Right atrium auricular region (tissue), 2 donors: ENCODE results near the gene KLHDC2. TPM values are rescaled to one million over a fixed set of nuclear protein-coding genes. Genes with fewer than 3 reads are reported as not detected.
"Not testable (repeated sequence)": the region's sequence is repeated elsewhere in the genome, so short reads cannot be mapped to it uniquely, and the experiment has no call there.

Experiments
- DNase-seq: peaks from one replicate; pipeline ENCODE4 v3.0.0-alpha.2; 2019; ENCODE audit warnings: low spot score
- H3K27ac ChIP-seq, 2 donors: fragments of 200-600 bp; sonication (generic); 1 replicate in 1 of 2; 2 replicates in 1 of 2; pipeline ENCODE4 v1.5.1; 2016 to 2019
- H3K27me3 ChIP-seq, 2 donors: fragments of 200-600 bp; sonication (generic); one replicate each; pipeline versions ENCODE4 v1.5.1 to v1.6.0; 2017 to 2019
- H3K36me3 ChIP-seq: fragments of 200-600 bp; sonication (generic); one replicate; pipeline ENCODE4 v1.5.1; 2016
- H3K4me1 ChIP-seq, 2 donors: fragments of 200-600 bp; sonication (generic); one replicate each; pipeline versions ENCODE4 v1.5.1 to v1.6.0; 2017 to 2019
- H3K4me3 ChIP-seq, 2 donors: fragments of 200-600 bp; sonication (generic); 1 replicate in 1 of 2; 2 replicates in 1 of 2; pipeline ENCODE4 v1.5.1; 2017 to 2019; ENCODE audit warnings: mild to moderate bottlenecking in 1 of 2, moderate library complexity in 1 of 2
- H3K9me3 ChIP-seq, 2 donors: fragments of 200-600 bp; sonication (generic); one replicate each; pipeline ENCODE4 v1.5.1; 2019
- CTCF ChIP-seq, 2 donors: fragments of 200-600 bp; sonication (generic); IDR thresholded peaks; one replicate each; pipeline ENCODE4 v1.5.1; 2019; ENCODE audit warnings: antibody characterized with exemption in 2 of 2
- total RNA-seq, 2 donors: library from RNA; depleted of rRNA; stranded (reverse); fragments of >200 nt; gene quantifications; one replicate each; pipeline ENCODE4 v1.1.0, GENCODE V29; 2016

Gene KLHDC2
- total RNA-seq, 2 donors from 2014 or later = 51.1 to 80.3 TPM

GRCh38 chr14:49796025-49796424 lies 28.1 kb downstream of the KLHDC2 start:
- no peak for TF ChIP-seq CTCF (IDR thresholded peaks at IDR 0.05)
- Histone ChIP-seq H3K9me3 (no peaks in the 10 kb centered on the region), H3K36me3 (peaks cover 94% of the 10 kb centered on the region), H3K4me1 (no peaks in the 10 kb centered on the region), H3K27me3 (no peaks in the 10 kb centered on the region), H3K4me3 (no peak overlapping the region), H3K27ac (no peak overlapping the region)
- DNase-seq = no peak

- peaks cover 80% of the 10 kb centered on the region for H3K36me3 ChIP-seq
- H3K4me3 ChIP-seq = no peak overlapping the region
- H3K27me3 ChIP-seq = no peaks in the 10 kb centered on the region
- H3K9me3 ChIP-seq = no peaks in the 10 kb centered on the region
- H3K27ac ChIP-seq = no peak overlapping the region
- TF ChIP-seq CTCF (IDR thresholded peaks at IDR 0.05) = no peak
- no peak for DNase-seq
- H3K4me1 ChIP-seq = no peaks in the 10 kb centered on the region
These were observed 40.8 kb downstream of the KLHDC2 start for GRCh38 chr14:49808780-49809179.

GRCh38 chr14:49816118-49816517 lies 48.2 kb downstream of the KLHDC2 start:
- Histone ChIP-seq H3K36me3 (peaks cover 88% of the 10 kb centered on the region), H3K9me3 (peaks cover 0 to 12% of the 10 kb centered on the region in 2 donors)
- H3K4me3 ChIP-seq, H3K4me1 ChIP-seq, DNase-seq, H3K27me3 ChIP-seq, H3K27ac ChIP-seq: not testable (repeated sequence)

GRCh38 chr14:49816844-49817243 lies 48.9 kb downstream of the KLHDC2 start:
- Histone ChIP-seq H3K4me1 (no peaks in the 10 kb centered on the region), H3K4me3 (no peak overlapping the region), H3K27ac (no peak overlapping the region), H3K9me3 (peaks cover 0 to 12% of the 10 kb centered on the region in 2 donors), H3K27me3 (no peaks in the 10 kb centered on the region), H3K36me3 (peaks cover 82% of the 10 kb centered on the region)
- no peak for TF ChIP-seq CTCF (IDR thresholded peaks at IDR 0.05)
- DNase-seq = no peak

- H3K27ac ChIP-seq = no peak overlapping the region
- H3K36me3 ChIP-seq = peaks cover 81% of the 10 kb centered on the region
- H3K4me3 ChIP-seq = no peak overlapping the region
- DNase-seq = no peak
- H3K4me1 ChIP-seq = no peaks in the 10 kb centered on the region
- no peaks in the 10 kb centered on the region for H3K27me3 ChIP-seq
- peaks cover 0 to 12% of the 10 kb centered on the region in 2 donors for H3K9me3 ChIP-seq
- TF ChIP-seq CTCF (IDR thresholded peaks at IDR 0.05) = no peak
These were observed 52.2 kb downstream of the KLHDC2 start for GRCh38 chr14:49820176-49820575.

GRCh38 chr14:49828640-49829039 lies 60.7 kb downstream of the KLHDC2 start:
- Histone ChIP-seq H3K36me3 (peaks cover 96% of the 10 kb centered on the region), H3K27ac (no peak overlapping the region), H3K4me3 (no peak overlapping the region), H3K9me3 (no peaks in the 10 kb centered on the region), H3K4me1 (no peaks in the 10 kb centered on the region), H3K27me3 (no peaks in the 10 kb centered on the region)
- TF ChIP-seq CTCF (IDR thresholded peaks at IDR 0.05) = no peak
- DNase-seq = no peak

Other genes with a start within 250 kb of the KLHDC2 start
- gene RPS29, start 181.8 kb upstream of the KLHDC2 start, total RNA-seq = 1,000 to 10,000 TPM; 1,499 to 8,459 TPM
- gene LRR1, start 169.2 kb upstream of the KLHDC2 start, total RNA-seq = 1 to 10 TPM; 3.6 to 3.8 TPM
- 100 to 1,000 TPM; 133 to 301 TPM for gene RPL36AL, start 147.5 kb upstream of the KLHDC2 start, total RNA-seq
- 10 to 100 TPM; 15.4 to 22.9 TPM for gene MGAT2, start 147.4 kb upstream of the KLHDC2 start, total RNA-seq
- 1 to 10 TPM; 6.3 to 8.9 TPM for gene DNAAF2, start 132.9 kb upstream of the KLHDC2 start, total RNA-seq
- gene POLE2, start 79.9 kb upstream of the KLHDC2 start, total RNA-seq = 1 to 10 TPM in 1 of 2 donors, not detected in 1; 2.3 TPM
- gene KLHDC1, start 75.0 kb upstream of the KLHDC2 start, total RNA-seq = 1 to 10 TPM; 5.5 to 9.4 TPM
- 10 to 100 TPM; 43.9 to 45.2 TPM for gene NEMF, start 84.6 kb downstream of the KLHDC2 start, total RNA-seq
- 10 to 100 TPM; 21.4 to 25.1 TPM for gene ARF6, start 124.9 kb downstream of the KLHDC2 start, total RNA-seq